ENCODE data around the gene NLGN1. TPM values are rescaled to one million over a fixed set of nuclear protein-coding genes. Genes with fewer than 3 reads are reported as not detected.

Gene NLGN1
- total RNA-seq, 1 donor from 2014 or later: 5.7 TPM

GRCh38 chr3:174310475-174310983 lies 913.0 kb downstream of the NLGN1 start:
- Histone ChIP-seq H3K27me3 (ENCODE audit: control insufficient read depth in 3 of 3, insufficient read depth in 3 of 3, low read length in 3 of 3) (no peaks in the 10 kb centered on the region), H3K36me3 (ENCODE audit: control insufficient read depth in 3 of 3, insufficient read depth in 3 of 3, low read length in 3 of 3) (no peaks in the 10 kb centered on the region), H3K27ac (ENCODE audit: low read depth, low read length) (no peak overlapping the region), H3K9me3 (ENCODE audit: control insufficient read depth in 3 of 3, low read length in 3 of 3) (no peaks in the 10 kb centered on the region), H3K4me1 (ENCODE audit: control insufficient read depth in 3 of 3, insufficient read depth in 3 of 3, low read length in 3 of 3) (no peaks in the 10 kb centered on the region), H3K9ac (ENCODE audit: low read depth in 1 of 3, low read length in 3 of 3) (no peak overlapping the region), H3K4me3 (ENCODE audit: low read length in 3 of 3) (no peak overlapping the region)

GRCh38 chr3:174315225-174315624 lies 917.7 kb downstream of the NLGN1 start:
- Histone ChIP-seq H3K27me3 (ENCODE audit: control insufficient read depth in 3 of 3, insufficient read depth in 3 of 3, low read length in 3 of 3) (no peaks in the 10 kb centered on the region), H3K9ac (ENCODE audit: low read depth in 1 of 3, low read length in 3 of 3) (no peak overlapping the region), H3K27ac (ENCODE audit: low read depth, low read length) (no peak overlapping the region), H3K9me3 (ENCODE audit: control insufficient read depth in 3 of 3, low read length in 3 of 3) (no peaks in the 10 kb centered on the region), H3K36me3 (ENCODE audit: control insufficient read depth in 3 of 3, insufficient read depth in 3 of 3, low read length in 3 of 3) (no peaks in the 10 kb centered on the region), H3K4me1 (ENCODE audit: control insufficient read depth in 3 of 3, insufficient read depth in 3 of 3, low read length in 3 of 3) (no peaks in the 10 kb centered on the region), H3K4me3 (ENCODE audit: low read length in 3 of 3) (no peak overlapping the region)

DNA sequence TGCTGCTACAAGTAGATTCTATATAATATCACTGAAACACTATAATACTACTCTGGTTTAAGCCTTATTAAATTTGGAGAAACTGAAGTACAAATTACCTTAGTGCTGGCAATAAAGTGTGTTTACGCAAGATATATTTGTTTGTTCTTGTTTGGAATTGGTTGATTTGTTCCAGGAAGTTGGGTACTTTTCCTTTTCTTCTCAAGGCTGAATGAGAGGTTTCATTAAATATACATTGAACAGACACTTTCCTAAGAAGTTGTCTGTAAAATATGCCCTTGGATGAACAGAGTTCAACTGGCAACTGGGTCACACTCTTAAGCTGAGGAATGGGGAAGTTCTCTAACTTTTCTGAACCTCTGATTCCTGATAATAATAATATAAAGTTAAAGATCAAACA lies 919.5 kb downstream of the NLGN1 start:
- Histone ChIP-seq H3K9me3 (ENCODE audit: control insufficient read depth in 3 of 3, low read length in 3 of 3) (no peaks in the 10 kb centered on the region), H3K36me3 (ENCODE audit: control insufficient read depth in 3 of 3, insufficient read depth in 3 of 3, low read length in 3 of 3) (no peaks in the 10 kb centered on the region), H3K9ac (ENCODE audit: low read depth in 1 of 3, low read length in 3 of 3) (no peak overlapping the region), H3K27ac (ENCODE audit: low read depth, low read length) (no peak overlapping the region), H3K4me3 (ENCODE audit: low read length in 3 of 3) (no peak overlapping the region), H3K27me3 (ENCODE audit: control insufficient read depth in 3 of 3, insufficient read depth in 3 of 3, low read length in 3 of 3) (no peaks in the 10 kb centered on the region), H3K4me1 (ENCODE audit: control insufficient read depth in 3 of 3, insufficient read depth in 3 of 3, low read length in 3 of 3) (no peaks in the 10 kb centered on the region)

DNA sequence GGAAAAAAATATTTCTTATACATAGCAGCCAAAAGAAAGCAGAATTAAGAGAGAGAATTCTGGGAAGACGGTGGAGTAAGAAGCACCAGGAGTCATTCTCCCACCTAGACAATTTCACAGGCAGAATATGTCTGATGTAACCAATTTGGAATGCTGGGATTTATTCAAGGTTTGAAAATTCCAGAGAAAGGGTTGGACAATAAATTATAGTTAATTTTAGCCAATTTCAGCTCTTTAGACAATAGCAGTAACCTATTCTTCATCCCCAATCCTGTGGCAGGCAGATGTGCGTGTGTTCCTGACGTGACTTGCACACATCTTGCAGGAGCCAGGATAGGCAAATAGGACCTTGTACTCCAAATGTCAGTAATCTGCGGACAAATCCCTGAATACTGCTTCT lies 920.6 kb downstream of the NLGN1 start:
- H3K4me3 ChIP-seq (ENCODE audit: low read length in 3 of 3): no peak overlapping the region
- H3K4me1 ChIP-seq (ENCODE audit: control insufficient read depth in 3 of 3, insufficient read depth in 3 of 3, low read length in 3 of 3): no peaks in the 10 kb centered on the region
- H3K9me3 ChIP-seq (ENCODE audit: control insufficient read depth in 3 of 3, low read length in 3 of 3): no peaks in the 10 kb centered on the region
- no peak overlapping the region for H3K9ac ChIP-seq (ENCODE audit: low read depth in 1 of 3, low read length in 3 of 3)
- H3K27me3 ChIP-seq (ENCODE audit: control insufficient read depth in 3 of 3, insufficient read depth in 3 of 3, low read length in 3 of 3): no peaks in the 10 kb centered on the region
- H3K27ac ChIP-seq (ENCODE audit: low read depth, low read length): no peak overlapping the region
- H3K36me3 ChIP-seq (ENCODE audit: control insufficient read depth in 3 of 3, insufficient read depth in 3 of 3, low read length in 3 of 3): no peaks in the 10 kb centered on the region

- no peaks in the 10 kb centered on the region for H3K27me3 ChIP-seq (ENCODE audit: control insufficient read depth in 3 of 3, insufficient read depth in 3 of 3, low read length in 3 of 3)
- no peaks in the 10 kb centered on the region for H3K36me3 ChIP-seq (ENCODE audit: control insufficient read depth in 3 of 3, insufficient read depth in 3 of 3, low read length in 3 of 3)
Observed at GRCh38 chr3:174321548-174321947, 924.0 kb downstream of the NLGN1 start.

DNA sequence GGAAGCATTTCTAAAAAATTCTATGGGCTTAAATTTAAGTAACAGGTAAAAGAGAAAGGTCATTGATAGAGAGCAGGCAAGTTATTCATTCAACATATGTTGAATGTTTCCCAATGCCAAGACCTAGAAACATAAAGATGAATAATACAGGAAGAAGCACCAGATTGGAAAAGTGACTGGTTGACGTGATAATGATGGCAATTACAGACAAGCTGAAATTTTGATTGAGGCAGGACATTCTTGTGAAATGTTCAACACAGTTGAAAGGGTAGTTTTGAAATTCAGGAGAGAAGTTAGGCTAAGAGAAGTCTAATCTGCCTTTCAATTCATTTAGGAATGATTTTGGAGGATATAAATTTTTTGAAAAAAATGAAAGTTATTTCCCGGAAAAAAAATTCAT lies 925.2 kb downstream of the NLGN1 start:
- H3K27me3 ChIP-seq (ENCODE audit: control insufficient read depth in 3 of 3, insufficient read depth in 3 of 3, low read length in 3 of 3): no peaks in the 10 kb centered on the region
- no peak overlapping the region for H3K9ac ChIP-seq (ENCODE audit: low read depth in 1 of 3, low read length in 3 of 3)
- no peaks in the 10 kb centered on the region for H3K4me1 ChIP-seq (ENCODE audit: control insufficient read depth in 3 of 3, insufficient read depth in 3 of 3, low read length in 3 of 3)
- H3K4me3 ChIP-seq (ENCODE audit: low read length in 3 of 3): no peak overlapping the region
- H3K36me3 ChIP-seq (ENCODE audit: control insufficient read depth in 3 of 3, insufficient read depth in 3 of 3, low read length in 3 of 3): no peaks in the 10 kb centered on the region
- H3K9me3 ChIP-seq (ENCODE audit: control insufficient read depth in 3 of 3, low read length in 3 of 3): no peaks in the 10 kb centered on the region
- H3K27ac ChIP-seq (ENCODE audit: low read depth, low read length): no peak overlapping the region

More at GRCh38 chr3:174321548-174321947, 924.0 kb downstream of the NLGN1 start:
- no peaks in the 10 kb centered on the region for H3K9me3 ChIP-seq (ENCODE audit: control insufficient read depth in 3 of 3, low read length in 3 of 3)
- H3K4me1 ChIP-seq (ENCODE audit: control insufficient read depth in 3 of 3, insufficient read depth in 3 of 3, low read length in 3 of 3): no peaks in the 10 kb centered on the region
- no peak overlapping the region for H3K27ac ChIP-seq (ENCODE audit: low read depth, low read length)
- H3K4me3 ChIP-seq (ENCODE audit: low read length in 3 of 3): no peak overlapping the region
- H3K9ac ChIP-seq (ENCODE audit: low read depth in 1 of 3, low read length in 3 of 3): no peak overlapping the region

DNA sequence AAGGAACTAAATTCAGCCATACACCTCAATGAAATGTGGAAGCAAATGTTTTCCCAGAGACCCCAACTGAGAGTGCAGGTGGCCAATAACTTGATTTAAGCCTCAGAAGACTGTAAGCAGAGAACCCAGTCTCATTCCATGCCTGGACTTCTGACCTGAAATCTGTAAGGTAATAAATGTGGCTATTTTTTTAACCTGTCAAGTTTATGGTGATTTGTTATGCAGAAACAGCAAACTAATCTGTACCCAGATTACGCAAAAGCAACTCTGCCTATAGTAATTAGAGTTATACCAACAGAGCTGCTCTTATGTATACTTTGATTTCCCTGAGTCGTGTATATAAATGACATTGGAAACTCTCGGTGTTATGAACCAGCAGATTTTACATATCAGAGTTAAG lies 927.6 kb downstream of the NLGN1 start:
- H3K27me3 ChIP-seq (ENCODE audit: control insufficient read depth in 3 of 3, insufficient read depth in 3 of 3, low read length in 3 of 3): no peaks in the 10 kb centered on the region
- no peak overlapping the region for H3K9ac ChIP-seq (ENCODE audit: low read depth in 1 of 3, low read length in 3 of 3)
- no peak overlapping the region for H3K4me3 ChIP-seq (ENCODE audit: low read length in 3 of 3)
- no peaks in the 10 kb centered on the region for H3K4me1 ChIP-seq (ENCODE audit: control insufficient read depth in 3 of 3, insufficient read depth in 3 of 3, low read length in 3 of 3)
- H3K36me3 ChIP-seq (ENCODE audit: control insufficient read depth in 3 of 3, insufficient read depth in 3 of 3, low read length in 3 of 3): no peaks in the 10 kb centered on the region
- H3K9me3 ChIP-seq (ENCODE audit: control insufficient read depth in 3 of 3, low read length in 3 of 3): no peaks in the 10 kb centered on the region
- H3K27ac ChIP-seq (ENCODE audit: low read depth, low read length): no peak overlapping the region

- Histone ChIP-seq H3K4me3 (ENCODE audit: low read length in 3 of 3) (no peak overlapping the region), H3K27ac (ENCODE audit: low read depth, low read length) (no peak overlapping the region), H3K36me3 (ENCODE audit: control insufficient read depth in 3 of 3, insufficient read depth in 3 of 3, low read length in 3 of 3) (no peaks in the 10 kb centered on the region), H3K9me3 (ENCODE audit: control insufficient read depth in 3 of 3, low read length in 3 of 3) (no peaks in the 10 kb centered on the region), H3K4me1 (ENCODE audit: control insufficient read depth in 3 of 3, insufficient read depth in 3 of 3, low read length in 3 of 3) (no peaks in the 10 kb centered on the region), H3K9ac (ENCODE audit: low read depth in 1 of 3, low read length in 3 of 3) (no peak overlapping the region), H3K27me3 (ENCODE audit: control insufficient read depth in 3 of 3, insufficient read depth in 3 of 3, low read length in 3 of 3) (no peaks in the 10 kb centered on the region)
Observed at GRCh38 chr3:174325834-174326700, 928.5 kb downstream of the NLGN1 start.

GRCh38 chr3:174329321-174329720 lies 931.8 kb downstream of the NLGN1 start:
- Histone ChIP-seq H3K4me3 (ENCODE audit: low read length in 3 of 3) (no peak overlapping the region), H3K36me3 (ENCODE audit: control insufficient read depth in 3 of 3, insufficient read depth in 3 of 3, low read length in 3 of 3) (no peaks in the 10 kb centered on the region), H3K9ac (ENCODE audit: low read depth in 1 of 3, low read length in 3 of 3) (no peak overlapping the region), H3K4me1 (ENCODE audit: control insufficient read depth in 3 of 3, insufficient read depth in 3 of 3, low read length in 3 of 3) (no peaks in the 10 kb centered on the region), H3K27me3 (ENCODE audit: control insufficient read depth in 3 of 3, insufficient read depth in 3 of 3, low read length in 3 of 3) (no peaks in the 10 kb centered on the region), H3K27ac (ENCODE audit: low read depth, low read length) (no peak overlapping the region), H3K9me3 (ENCODE audit: control insufficient read depth in 3 of 3, low read length in 3 of 3) (no peaks in the 10 kb centered on the region)

GRCh38 chr3:174330303-174330702 lies 932.8 kb downstream of the NLGN1 start:
- no peaks in the 10 kb centered on the region for H3K36me3 ChIP-seq (ENCODE audit: control insufficient read depth in 3 of 3, insufficient read depth in 3 of 3, low read length in 3 of 3)
- no peaks in the 10 kb centered on the region for H3K4me1 ChIP-seq (ENCODE audit: control insufficient read depth in 3 of 3, insufficient read depth in 3 of 3, low read length in 3 of 3)
- H3K27ac ChIP-seq (ENCODE audit: low read depth, low read length): no peak overlapping the region
- H3K9ac ChIP-seq (ENCODE audit: low read depth in 1 of 3, low read length in 3 of 3): no peak overlapping the region
- no peaks in the 10 kb centered on the region for H3K27me3 ChIP-seq (ENCODE audit: control insufficient read depth in 3 of 3, insufficient read depth in 3 of 3, low read length in 3 of 3)
- H3K9me3 ChIP-seq (ENCODE audit: control insufficient read depth in 3 of 3, low read length in 3 of 3): no peaks in the 10 kb centered on the region
- no peak overlapping the region for H3K4me3 ChIP-seq (ENCODE audit: low read length in 3 of 3)
